HK-2 (cell line): ENCODE results near the gene POLR2E.

Source experiments
- DNase-seq: peaks from one replicate; pipeline ENCODE4 v3.0.0-alpha.2; 2018; ENCODE audit not compliant: unreplicated experiment

Gene POLR2E

GRCh38 chr19:1097810-1098176 lies 2.6 kb upstream of the POLR2E start:
- no peak for DNase-seq

- DNase-seq: no peak
Observed at GRCh38 chr19:1094655-1094977, 559 bp downstream of the POLR2E start.

DNA sequence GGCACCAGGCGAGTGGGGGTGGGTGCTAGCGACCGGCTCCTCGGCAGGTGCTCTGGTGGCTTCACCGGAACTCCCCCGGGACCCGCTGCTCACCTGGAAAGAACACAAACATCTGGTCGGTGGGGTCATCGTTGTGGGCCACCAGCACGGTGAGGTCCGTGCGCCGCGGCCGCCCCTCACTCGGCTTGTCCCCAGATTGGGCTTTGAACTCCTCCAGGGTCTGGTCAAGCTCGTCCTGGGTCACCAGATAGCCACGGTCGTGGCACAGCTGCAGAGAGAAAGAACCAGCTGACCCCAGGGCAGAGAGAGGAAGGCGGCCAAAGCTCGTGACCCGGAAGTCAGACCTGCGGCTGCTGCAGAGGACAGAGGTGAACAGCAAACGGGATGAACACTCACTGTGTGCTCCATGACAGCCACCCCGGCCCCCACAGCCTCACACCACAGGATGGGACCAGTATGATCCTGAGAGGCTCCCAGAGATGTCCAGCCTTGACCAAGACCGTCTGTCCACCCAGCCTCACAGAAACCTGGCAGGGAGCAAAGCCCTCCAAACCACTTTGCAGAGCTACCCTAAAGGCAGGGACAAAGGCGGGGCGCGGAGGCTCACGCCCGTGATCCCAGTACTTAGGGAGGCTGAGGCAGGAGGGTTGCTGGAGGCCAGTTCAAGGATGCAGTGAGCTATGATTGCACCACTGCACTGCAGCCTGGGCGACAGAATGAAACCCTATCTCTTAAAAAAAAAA lies 1.2 kb downstream of the POLR2E start:
- DNase-seq: no peak

- DNase-seq: no peak
Observed at GRCh38 chr19:1093330-1093729, 1.8 kb downstream of the POLR2E start.

GRCh38 chr19:1091544-1092175 lies 3.5 kb downstream of the POLR2E start:
- DNase-seq: no peak

DNA sequence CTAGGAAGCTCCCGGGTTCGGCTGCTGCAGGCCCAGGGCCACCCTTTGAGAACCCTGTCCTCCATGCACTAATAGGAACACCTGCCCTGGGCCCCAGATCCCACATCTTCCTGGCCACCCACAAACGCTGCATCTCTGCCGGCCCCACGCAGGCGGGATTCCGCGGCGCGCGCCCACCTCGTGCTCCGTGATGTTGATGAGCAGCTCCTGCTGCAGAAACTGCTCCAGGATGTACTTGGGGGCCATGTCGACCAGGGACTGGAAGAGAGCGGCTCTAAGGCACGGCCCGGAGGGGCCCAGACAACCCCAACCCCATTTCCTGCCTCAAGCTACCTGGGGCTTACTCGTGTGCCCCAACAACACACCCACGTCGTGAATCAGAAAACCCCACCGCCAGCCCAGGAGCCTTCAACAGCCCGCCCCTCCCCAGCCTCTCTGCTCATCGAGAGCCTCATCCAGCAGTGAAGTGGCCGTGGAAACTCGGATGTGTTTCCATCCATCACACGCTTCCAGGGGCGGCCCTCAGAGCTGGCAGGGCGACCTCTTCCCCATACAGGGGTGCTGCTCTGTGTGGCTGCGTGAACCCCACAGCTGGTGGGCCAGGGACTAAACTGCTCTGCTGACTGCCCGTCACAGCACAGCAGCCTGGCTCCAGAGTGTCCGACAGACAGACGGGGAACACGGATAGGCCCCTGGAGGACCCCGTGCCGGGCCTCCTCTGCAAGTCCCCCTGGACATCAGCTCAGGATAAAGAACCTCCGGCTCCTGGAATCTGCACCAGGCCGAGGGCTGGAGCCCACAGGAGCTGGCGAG lies 4.2 kb downstream of the POLR2E start:
- DNase-seq: no peak

DNA sequence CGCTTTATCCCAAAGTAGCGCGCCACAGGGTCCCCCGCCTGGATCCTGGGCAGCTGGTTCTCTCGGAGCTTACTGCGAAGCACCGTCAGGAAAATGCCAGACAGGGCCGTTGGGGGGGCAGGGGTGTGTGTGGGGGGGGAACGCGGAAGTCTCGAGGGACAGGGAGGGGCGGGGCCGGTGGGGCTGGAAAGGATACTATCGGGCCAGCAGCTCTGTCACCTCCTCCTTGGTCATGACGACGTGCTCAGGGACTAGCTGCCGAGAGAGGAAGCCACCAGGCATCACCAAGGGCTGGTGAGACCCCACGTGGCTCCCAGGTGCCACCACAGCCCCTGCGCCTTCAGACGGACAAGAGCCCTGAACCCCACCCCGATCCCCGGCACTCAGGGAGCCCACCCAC lies 5.3 kb downstream of the POLR2E start:
- DNase-seq: no peak

GRCh38 chr19:1089126-1089771 lies 5.9 kb downstream of the POLR2E start:
- DNase-seq: no peak

DNA sequence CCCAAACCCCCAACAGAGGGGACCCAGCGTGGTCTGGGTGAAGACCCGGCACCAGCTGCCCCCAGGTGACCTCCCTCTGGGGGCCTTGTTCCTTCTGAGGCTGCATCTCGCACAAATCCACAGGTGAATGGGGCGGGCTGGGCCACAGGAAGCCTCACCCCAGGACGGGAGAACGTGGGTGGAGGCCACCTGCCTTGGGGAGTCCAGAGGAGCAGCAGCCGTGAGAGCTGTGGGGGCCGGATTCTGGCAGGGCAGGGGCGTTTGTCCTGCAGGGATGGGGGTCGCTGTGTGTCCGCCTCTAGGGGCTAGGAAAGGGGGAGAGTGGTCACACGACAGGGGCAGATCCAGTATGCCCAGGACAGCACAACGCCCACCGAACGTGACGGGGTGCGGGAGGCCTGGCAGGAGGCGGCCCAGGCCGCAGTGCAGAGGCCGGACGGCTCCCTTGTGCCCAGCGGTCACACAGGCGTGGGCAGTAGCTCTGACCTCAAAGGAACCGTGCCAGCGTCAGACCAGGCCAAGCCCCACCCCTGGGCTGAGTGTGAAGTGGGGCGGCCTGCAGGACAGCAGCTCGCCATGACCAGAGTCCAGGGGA lies 6.7 kb downstream of the POLR2E start:
- no peak for DNase-seq

GRCh38 chr19:1087813-1088415 lies 7.3 kb downstream of the POLR2E start:
- no peak for DNase-seq

DNA sequence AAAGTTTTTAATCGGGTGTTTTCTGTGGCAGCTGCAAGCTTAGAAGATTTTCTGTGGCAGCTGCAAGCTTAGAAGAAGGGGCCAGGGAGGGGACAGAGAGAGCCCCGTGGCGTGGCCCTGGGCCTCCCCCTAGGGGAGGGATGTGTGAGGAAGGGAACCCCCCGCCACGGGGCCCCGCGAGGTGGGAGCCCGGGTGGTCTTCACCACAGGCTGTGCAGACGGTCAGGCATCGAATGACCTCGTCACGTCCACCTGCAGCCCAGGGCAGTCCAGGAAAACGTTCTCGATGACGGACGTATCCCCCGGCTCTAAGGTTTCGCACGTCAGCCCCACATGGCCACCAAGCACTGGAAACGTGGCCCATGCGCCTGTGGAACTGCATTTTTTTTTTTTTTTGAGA lies 8.6 kb downstream of the POLR2E start:
- DNase-seq: no peak

GRCh38 chr19:1085676-1086442 lies 9.3 kb downstream of the POLR2E start:
- no peak for DNase-seq

GRCh38 chr19:1085053-1085658 lies 10.0 kb downstream of the POLR2E start:
- no peak for DNase-seq

GRCh38 chr19:1084024-1084868 lies 10.9 kb downstream of the POLR2E start:
- DNase-seq: no peak

DNA sequence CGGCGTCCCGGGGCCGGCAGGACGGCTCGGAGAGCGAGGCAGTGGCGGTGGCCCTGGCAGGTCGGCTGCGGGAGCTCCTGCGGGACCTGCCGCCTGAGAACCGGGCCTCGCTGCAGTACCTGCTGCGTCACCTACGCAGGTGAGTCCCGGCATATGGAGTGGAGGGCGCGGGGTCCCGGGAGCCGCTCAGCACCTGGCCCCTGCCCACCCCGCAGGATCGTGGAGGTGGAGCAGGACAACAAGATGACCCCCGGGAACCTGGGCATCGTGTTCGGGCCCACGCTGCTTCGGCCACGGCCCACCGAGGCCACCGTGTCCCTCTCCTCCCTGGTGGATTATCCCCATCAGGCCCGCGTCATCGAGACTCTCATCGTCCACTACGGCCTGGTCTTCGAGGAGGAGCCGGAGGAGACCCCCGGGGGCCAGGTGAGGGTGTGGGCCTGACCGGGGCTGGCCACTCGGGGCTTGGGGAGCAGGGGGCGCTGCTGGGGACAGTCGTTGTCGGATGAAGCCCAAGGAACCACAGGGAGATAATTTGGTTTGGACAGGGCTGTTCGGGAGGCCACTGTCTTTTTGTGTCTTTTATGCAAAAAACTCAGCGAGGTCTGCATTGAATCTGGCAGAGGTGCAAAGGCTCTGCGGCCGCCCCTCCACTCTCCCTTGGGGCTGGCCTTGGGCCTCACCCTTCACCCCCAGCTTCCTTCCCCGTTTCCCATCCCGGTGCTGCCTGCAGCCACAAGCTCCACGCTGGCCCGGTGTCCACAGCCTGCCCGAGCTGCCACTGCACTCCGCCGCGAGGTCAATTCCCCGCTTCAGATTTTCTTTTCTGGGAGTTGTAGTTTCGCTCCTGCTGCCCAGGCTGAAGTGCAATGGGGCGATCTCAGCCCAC lies 12.0 kb downstream of the POLR2E start:
- DNase-seq: no peak

DNA sequence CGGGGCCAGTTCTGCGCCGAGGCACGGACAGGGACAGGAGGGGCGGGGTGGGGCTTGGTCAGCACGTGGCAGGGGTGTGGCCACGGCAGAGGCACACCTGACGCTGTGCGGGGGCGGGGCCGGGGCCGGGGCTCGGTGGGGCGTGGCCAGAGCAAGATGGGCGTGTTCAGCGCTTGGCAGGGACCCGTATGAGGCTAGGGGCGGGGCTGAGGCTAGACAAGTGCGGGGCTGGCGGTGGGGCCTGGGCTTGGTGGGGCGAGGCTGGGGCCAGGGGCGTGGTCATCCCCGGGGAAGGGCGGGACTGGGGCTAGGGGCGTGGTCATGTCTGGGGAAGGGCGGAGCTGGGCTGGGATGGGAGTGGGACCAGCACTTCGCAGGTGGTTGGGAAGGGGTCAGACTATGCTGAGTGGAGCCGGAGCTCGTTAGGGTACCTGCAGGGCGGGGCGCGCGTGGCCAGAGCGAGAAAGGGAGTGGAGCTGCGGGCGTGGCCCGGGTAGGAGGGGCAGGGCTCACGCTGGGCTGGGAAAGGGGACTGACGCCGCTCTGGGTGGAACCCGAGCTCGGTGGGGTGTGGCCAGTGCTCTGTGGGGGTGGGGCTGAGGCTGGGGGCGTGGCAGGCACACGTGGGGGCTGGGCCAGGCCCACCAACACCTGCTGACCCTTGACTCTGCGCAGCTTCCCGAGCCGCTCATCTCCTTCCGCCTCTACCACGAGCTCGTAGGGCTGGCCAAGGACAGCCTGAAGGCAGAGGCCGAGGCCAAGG lies 12.8 kb downstream of the POLR2E start:
- DNase-seq: no peak

GRCh38 chr19:1081301-1082164 lies 13.6 kb downstream of the POLR2E start:
- DNase-seq: no peak
